HG03025 (cell line): Measurements from ENCODE around the gene KATNIP.

Experiments
- ATAC-seq: cut with Tn5 transposase; IDR thresholded peaks from one replicate; pipeline ENCODE4 v1.9.1; 2021; ENCODE audit warnings: mild to moderate bottlenecking, moderate library complexity; ENCODE audit not compliant: unreplicated experiment, low FRiP score

The KATNIP gene

DNA sequence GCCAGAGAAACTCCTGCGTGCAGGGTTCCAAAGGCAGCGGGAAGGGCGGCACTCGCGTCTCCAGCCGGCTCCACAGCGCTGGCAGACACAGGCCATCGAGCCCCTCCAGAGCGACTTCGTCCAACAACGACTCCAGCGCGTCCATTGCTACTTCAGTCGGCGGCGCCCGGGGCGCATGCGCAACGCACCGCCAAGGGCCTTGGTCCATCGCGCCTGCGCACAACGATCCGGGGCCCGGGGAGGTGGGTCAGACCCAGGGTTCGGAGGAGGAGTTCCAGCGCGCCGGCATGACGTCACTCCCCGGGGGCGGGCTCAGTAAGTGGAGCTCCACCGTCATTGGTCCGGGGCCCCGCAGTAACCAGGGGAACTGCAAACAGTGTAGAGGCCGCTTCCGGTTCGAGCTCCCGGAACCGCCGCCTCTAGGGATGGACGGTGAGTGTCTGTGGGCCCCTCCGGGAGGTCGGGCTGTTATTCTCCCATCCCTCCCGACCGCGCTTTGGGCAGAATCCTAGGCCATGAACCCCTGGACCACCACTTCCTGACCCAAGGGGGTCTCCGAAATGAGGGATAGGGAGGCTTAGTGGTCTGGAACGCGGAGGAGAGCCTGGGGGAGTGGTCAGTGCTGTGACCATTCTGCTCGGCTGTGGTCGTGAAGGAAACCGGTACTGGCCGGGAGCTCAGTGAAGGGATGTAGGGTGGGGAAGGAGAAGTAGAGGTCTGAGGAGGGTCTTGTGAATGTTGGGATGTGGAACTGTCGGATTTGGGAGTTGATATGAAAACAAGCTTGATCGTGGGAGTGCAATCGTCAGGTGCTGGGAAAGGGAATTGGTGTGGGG, at the start of gene KATNIP, which contains the start of gene GTF3C1:
TSS of gene KATNIP (plus strand) at position 399 of the 836 bp plus-strand sequence. CDS start at position 426, 27 bp downstream.
TSS of gene GTF3C1 (minus strand) at position 168 of the 836 bp plus-strand sequence. CDS start at position 145, 23 bp downstream.
- ATAC-seq = peak; percentile 95

DNA sequence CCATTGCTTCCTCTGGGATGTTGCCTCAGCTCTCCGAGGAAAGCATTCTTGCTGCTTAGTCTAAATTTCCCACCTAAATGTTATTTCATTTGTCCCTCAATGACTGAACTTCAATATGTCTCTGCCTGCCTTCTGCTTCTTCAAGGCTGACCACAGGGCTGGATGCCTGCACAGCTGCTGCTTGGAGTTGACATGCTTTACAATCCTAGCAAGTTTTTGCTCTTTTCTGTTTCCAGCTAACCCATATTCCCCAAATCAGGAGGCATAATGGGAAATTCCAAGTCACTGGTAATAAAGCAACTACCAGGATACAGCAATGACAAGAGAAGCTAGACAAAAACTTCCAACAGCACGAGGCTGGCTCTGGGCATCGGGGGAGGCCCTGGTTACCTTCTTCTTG, 49.1 kb upstream of the KATNIP start:
- ATAC-seq = no peak

DNA sequence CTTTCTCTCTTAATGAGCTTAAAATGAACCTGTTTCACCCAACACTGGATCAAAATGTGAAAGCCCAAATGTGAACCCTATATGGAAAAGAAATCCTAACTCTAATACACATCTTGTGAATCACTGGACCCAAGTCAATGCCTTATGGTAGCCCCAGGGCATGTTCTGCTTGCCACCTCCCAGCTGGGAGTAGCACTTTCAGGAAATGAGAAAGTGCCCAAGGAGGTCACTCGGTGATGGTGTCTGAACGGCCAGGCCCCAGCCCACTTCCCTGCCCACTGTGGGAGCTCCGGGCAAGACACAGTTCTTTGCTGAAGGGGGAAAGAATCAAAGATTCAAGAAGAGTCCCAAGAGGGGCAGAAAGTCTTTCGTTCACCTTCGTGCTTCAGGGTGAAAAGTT, 46.3 kb upstream of the KATNIP start:
- no peak for ATAC-seq

DNA sequence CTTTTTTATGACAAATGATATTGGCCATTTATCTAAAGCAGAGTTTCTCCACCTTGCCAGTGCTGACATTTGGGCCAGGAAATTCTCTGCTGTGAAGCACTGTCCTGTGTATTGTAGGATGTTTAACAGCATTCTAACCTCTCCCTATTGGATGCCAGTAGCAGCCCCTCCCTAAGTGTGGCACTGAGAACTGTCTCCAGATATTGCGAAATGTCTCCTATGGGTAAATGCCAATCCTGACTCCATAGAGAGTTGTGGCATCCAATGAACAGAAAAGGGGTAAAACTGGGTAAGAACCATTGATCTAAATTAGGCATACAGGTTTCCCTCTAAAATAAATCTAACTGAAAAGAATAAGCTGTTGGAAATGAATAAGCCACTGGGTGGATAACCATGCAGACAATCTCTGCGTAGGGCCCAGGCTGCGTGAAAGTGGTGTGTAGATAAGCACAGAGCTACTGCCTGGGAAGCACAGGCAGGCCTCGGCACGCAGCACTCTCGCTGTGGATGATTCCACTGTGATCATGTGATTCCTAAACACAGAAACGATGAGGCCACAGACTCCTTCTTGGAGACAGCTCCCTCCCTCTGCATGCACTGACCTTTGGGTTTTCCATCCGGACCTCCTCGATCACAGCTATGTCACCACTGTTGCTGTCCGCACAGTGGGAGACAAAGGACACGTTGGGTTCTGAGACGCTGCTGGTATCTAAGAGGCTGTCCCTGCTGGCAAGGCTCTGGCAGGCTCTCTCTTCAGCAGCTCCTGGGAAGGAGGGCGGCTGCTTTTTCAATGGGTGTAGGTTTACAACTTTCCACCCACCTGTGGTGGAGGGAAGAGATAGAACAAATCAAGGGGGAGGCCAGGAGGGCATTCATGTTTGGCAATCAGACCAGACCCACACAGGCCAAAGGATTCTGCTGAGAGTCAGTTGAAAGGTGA, 44.4 kb upstream of the KATNIP start:
- no peak for ATAC-seq

DNA sequence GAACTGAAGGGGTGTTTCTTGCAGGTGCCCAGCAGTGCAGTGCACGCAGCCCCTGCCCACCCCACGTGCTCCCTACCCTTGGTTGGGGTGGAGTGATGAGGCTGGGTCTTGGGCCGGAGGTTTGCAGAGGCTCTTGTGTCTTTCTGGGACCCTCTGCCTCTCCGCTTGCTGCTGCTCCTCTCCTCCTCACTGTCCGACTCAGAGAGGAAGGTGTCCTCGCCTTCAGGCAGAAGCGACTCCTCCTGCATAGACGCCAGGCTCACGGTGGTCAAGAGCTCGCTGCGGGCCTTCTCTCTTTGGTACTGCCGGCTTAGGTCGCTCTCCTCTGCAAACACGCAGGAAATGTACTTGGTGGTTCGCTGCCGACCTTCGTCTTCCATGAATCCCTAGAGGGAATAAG, 43.2 kb upstream of the KATNIP start:
- ATAC-seq = no peak

DNA sequence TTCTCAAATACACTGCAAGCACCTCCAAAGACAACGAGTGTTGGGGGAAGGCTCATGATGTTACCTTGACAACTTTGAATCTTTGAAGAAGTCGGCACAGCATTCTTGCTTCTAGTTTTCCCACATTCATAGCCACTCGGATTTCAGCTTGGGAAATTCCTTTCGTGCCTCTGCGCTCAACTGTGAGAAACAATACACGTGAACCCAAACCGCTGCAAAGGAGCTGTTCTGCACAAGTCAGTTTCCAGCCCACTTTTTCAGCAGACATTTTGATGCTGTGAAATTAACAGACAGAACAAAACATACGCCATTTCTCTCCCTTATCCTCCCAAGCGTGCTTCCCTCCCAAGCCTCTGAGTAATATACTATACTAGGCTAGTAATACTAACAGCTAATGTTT, 41.5 kb upstream of the KATNIP start:
- ATAC-seq = no peak

DNA sequence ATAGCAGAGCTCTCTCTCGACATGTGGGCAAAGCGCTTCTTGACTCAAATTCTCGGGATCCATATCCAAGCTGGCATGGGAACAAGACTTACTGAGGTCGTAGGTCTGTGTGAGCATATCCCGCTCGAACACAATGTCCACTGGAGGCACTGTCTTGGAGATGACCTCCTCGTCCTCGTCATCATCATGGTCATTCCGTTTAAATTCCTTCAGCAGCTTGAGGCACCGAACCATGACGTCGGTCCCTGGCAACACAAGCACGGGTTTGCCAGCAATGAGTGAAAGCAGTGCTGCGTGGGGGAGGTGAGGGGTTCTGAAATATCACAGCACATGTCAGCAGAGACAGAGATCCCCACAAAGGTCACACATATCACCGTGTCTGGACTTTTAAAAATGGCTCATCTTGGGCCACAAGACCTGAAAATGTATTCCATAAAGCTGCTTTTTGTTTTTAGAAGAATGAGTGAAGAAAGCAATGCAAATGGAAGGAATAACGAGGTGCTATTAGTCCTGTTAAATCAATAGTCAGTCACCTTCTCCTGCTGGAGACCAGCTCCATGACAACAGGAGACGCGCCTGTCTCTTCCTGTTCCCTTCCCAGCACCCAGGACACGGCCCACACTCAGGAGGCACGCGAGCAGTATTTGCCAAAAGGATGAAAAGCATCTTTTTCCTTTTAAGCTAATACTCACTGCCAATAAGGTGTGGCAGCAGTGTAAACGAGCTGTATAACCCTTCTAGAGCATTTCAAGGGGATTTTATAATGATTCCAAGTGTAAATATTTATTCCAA, 38.1 kb upstream of the KATNIP start:
- ATAC-seq = no peak

DNA sequence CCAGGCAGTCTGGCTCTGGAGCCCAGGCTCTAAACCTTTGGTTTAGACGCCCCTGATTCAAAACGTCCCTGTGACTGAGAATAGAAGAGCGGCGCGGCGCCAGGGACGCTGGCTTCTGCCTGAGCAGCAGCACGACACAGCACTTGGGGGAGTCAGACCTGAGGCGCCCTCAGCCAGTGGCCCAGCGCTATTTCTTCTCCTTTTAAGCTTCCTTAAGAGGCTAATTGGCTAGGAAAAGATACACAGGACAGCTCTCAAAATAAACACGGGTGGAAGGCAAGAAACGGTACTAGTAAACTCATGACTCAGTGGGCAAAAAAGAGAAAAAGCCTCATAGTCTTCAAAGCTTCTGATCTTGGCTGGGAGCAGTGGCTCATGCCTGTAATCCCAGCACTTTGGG, 35.1 kb upstream of the KATNIP start:
- no peak for ATAC-seq

DNA sequence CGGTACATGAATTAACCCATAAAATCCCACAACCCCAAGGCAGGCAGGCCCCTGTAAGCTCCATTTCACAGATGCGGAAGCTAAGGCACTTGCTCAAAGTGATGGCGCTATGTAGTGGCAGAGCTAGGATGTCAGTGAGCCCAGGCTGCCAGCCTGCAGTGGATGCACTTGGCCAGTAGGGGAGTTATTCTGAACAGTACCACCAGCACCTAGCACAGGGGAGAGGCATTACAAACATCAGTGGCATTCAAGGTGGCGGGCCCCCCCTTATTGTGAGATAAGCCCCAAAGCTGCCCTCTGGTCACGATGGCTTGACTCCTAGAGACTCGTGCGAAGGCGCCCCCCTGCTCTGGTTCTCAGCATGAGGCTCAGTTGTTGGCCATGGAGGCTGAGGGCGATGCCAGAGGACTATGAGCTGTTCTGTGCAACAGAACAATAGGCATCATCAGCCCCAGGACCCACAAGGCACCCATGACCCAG, 34.0 kb upstream of the KATNIP start:
- no peak for ATAC-seq

DNA sequence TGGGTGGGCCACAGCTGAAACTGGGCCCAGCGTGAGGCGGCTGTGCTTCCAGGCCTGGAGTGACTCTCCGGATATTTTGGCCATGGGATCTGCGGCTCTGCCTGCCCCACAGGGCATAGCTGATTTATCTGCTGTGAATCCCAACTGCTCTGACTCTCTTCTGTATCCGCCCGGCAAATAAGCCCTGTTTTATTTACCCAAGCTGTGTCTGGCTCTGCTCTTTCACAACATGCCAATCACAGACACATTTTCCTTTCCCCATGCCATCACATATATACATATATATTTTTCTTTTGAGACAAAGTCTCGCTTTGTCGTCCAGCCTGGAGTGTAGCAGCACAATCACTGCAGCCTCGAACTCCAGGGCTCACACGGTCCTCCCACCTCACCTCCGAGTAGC, 33.6 kb upstream of the KATNIP start:
- no peak for ATAC-seq

DNA sequence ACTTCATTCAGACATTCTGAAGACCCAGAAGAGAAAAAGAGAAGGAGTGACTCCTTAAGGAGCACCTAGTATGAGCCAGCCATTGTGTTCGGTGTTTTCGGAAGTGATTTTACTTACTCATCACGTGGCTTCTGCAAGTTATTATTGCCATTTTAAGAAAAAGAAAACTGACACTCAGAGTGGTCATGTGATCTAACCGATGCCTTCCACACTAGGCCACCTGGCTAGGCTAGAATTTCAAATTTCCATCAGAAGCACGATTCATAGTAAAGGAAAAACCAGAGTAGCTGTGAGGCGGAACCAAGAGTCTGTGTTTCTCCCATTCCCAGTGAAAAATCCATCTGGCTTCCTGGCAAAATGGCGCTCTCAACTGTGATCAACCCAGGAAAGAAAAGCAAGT, 32.3 kb upstream of the KATNIP start:
- ATAC-seq = no peak

DNA sequence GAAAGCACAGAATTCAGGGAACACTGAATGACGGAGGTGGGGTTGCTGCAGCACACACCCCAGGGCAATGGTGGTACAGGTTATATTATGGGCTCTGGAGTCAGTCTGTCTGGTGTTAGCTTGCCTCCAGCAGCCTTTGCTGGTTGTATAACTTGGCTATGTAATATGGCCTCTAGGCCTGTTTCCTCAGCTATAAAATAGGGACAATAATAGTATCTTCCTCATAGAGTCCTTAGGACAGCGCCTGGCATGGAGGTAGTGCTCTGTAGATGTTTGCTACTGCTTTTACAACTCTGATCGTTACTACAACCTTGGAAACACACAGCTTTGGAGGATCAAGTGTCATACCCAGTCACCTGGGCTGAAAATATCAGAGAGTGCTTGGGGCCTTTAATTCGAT, 31.7 kb upstream of the KATNIP start:
- ATAC-seq = no peak

DNA sequence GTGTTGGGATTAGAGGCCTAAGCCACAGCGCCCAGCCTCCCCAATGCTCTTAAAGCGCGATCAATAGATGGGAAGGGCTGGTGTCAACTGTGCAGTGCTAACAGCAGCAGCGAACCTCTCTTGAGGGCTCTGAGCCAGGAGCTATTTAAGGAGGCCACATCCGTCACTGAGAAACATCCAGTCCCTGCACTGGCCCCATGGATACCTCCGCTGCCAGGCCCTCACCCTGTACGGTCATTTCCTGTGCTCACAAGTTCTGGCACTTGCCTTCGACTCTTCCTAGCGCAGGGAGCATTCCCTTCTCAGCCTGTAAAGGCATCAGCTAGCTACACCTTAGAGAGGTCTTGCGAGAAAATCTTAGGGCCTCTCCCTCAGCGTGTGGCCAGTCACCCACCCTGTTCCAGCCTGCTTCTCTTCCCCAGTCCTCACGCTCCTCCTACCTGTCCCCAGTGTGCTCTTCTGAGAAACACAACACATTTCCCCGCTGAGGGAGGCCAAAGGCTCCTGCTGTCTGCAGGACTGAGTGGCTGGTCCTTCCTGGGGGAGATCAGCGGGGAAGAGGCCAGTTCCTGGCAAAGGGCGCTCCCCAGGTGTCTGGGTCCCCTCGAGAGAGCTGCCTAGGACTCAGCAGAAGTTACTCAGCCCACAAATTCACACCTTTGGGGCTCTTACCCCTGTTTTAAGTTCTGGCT, 28.8 kb upstream of the KATNIP start:
- no peak for ATAC-seq

DNA sequence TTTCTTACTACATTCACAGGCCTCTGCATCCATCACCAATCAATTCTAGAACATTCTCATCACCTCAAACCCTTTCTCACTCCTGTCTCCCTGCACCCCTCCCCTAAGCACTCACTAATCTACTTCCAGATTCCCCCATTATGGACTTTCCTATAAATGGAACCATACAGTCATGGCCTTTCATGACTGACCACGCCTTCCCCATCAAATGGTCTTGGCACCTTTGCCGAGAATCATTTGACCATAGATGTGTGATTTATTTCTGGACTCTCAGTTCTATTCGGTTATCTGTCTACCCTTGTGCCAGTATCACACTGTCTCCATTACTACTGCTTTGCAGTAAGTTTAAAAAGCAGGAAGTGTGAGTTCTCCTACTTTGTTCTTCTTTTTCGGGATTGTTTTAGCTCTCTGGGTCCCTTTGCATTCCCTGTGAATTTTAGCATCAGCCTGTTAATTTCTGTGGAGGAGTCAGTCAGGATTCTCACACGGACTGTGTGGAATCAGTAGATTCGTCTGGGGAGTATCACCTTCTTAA, 27.7 kb upstream of the KATNIP start:
- ATAC-seq = no peak

DNA sequence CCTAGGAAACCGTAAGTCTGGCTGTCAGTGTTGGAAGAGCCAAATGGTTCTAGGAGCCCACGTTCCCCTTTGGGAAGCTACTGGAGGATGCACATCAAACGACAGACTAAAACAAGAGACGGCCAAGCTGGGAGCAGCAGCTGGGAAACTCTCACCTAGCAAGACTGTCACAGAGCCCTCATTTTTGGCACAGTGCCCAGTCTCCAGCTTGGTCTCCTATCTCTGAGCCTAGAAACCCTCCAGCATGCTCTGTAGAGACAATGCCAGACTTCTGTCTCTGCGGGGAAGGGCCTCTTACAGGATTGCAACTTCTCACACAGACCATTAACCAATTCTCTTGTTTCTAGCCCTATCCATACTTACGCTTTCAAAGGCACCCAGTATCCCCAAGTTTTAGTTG, 23.8 kb upstream of the KATNIP start:
- no peak for ATAC-seq

DNA sequence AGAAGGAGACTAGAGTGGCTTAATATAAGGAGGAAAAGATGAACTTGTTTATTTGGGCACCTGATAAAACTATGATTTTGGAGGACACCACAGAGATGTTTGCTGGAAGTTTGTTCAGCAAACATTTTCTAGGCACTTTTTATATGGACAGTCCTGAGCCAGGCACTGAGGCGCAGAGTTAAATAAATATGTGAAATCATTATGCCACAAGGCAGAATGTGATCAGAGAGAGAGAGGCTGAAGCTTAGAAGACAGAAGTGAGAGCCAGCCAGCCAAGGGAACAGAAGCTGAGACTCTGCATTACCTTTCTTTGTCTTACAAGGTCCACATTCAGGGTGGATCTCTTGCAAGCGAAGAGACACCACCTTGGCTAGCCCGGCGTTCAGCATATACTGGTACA, 21.6 kb upstream of the KATNIP start:
- no peak for ATAC-seq

DNA sequence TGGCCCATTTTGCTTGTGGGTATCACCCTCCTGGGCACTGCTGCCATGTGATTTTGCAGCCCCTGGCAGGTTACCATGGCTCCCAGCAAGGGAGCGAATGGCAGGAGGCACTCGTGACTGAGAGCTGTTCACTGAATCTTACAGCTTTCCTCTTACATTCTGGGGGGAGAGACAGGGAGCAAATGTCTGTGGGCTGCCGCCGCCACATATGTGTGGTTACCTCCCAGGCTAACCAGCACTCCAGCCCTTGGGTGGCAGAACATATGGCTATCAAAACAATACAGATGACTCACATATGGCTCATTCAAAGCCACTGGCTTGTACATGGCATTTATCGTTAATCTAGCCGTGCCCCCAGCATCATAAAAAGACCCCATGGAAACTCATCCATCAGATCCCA, 20.0 kb upstream of the KATNIP start:
- no peak for ATAC-seq

DNA sequence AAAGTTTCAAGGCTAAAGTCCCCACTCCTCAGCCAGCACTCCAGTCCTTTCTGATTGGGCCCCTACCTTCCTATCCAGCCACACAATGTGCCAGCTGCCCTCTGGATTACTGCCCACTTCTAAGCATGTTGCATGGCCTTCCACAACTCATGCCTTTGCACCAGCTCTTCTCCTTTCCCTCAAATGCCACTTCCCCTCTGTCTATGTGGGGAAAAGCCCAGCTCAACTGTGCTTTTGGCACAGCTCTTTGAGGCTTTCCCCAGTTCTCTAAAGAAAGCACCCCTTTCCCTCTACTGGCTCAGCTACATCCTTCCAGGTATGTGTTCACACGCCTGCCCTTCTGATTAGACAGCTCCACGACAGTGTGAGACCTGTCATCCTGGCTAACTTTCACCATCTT, 18.8 kb upstream of the KATNIP start:
- no peak for ATAC-seq
